ENCODE measurements around the gene SIX5.

The SIX5 gene

GRCh38 chr19:45814851-45815480 is 45.9 kb upstream of the SIX5 start, which contains the start of gene RSPH6A:
Gene RSPH6A (minus strand): TSS chr19:45815308. CDS start chr19:45815176, 132 bp downstream.
- DNase-seq (ENCODE audit: low read depth), result no peak
- TF ChIP-seq CTCF (IDR thresholded peaks at IDR 0.05; ENCODE audit: insufficient read depth, low read depth, low read length, missing control alignments), result no peak
- H3K4me3 ChIP-seq (ENCODE audit: low read depth, low read length), result no peak within 1 kb of the TSS

GRCh38 chr19:45814166-45814780 is 45.2 kb upstream of the SIX5 start:
- peak; percentile 2 for DNase-seq (ENCODE audit: low read depth)
- no peak overlapping the region for H3K4me3 ChIP-seq (ENCODE audit: low read depth, low read length)
- TF ChIP-seq CTCF (IDR thresholded peaks at IDR 0.05; ENCODE audit: insufficient read depth, low read depth, low read length, missing control alignments), result no peak

- no peak overlapping the region for H3K4me3 ChIP-seq (ENCODE audit: low read depth, low read length)
- TF ChIP-seq CTCF (IDR thresholded peaks at IDR 0.05; ENCODE audit: insufficient read depth, low read depth, low read length, missing control alignments), result no peak
- peak; percentile 1 for DNase-seq (ENCODE audit: low read depth)
Measured at GRCh38 chr19:45812297-45812696, 43.2 kb upstream of the SIX5 start.

- DNase-seq (ENCODE audit: low read depth), result peak; percentile 67
- TF ChIP-seq CTCF (IDR thresholded peaks at IDR 0.05; ENCODE audit: insufficient read depth, low read depth, low read length, missing control alignments), result no peak
Measured at GRCh38 chr19:45809643-45810159, 40.6 kb upstream of the SIX5 start.

GRCh38 chr19:45805719-45806118 is 36.7 kb upstream of the SIX5 start:
- DNase-seq (ENCODE audit: low read depth), result no peak
- no peak overlapping the region for H3K4me3 ChIP-seq (ENCODE audit: low read depth, low read length)
- no peak for TF ChIP-seq CTCF (IDR thresholded peaks at IDR 0.05; ENCODE audit: insufficient read depth, low read depth, low read length, missing control alignments)

More at GRCh38 chr19:45809643-45810159, 40.6 kb upstream of the SIX5 start:
- no peak overlapping the region for H3K4me3 ChIP-seq (ENCODE audit: low read depth, low read length)

GRCh38 chr19:45804959-45805230 is 35.8 kb upstream of the SIX5 start:
- no peak for DNase-seq (ENCODE audit: low read depth)
- no peak overlapping the region for H3K4me3 ChIP-seq (ENCODE audit: low read depth, low read length)
- no peak for TF ChIP-seq CTCF (IDR thresholded peaks at IDR 0.05; ENCODE audit: insufficient read depth, low read depth, low read length, missing control alignments)

Measured in GM12865 (cell line).